WI38 (cell line): ENCODE measurements around the gene MAL.

Experiments used
- H3K4me3 ChIP-seq: 2 replicates; pipeline ENCODE4 v1.5.1; 2011; ENCODE audit warnings: low read depth, mild to moderate bottlenecking, control low read depth, low read length
- CTCF ChIP-seq: IDR thresholded peaks from 2 replicates; pipeline ENCODE4 v1.5.1; 2012; ENCODE audit warnings: low read depth, mild to moderate bottlenecking, control low read depth, low read length

MAL gene

DNA sequence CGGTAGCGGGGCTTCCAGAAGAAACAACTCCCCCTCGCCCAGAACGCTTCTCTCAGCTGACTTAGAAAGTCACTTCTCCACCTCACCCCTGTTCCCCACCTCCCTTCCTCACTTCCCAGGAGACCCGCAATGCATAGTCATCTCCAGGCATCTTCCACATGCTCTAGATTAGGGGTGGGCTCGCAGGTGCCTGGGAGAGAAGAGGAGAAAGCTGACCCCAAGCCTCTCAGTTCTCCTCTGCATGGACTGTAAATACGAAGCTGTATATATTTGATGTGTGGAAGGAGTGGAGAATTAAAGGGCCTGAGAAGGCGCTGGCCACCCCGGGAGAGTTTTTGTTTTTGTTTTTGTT, 1.8 kb downstream of the MAL start:
- no peak overlapping the region for H3K4me3 ChIP-seq
- TF ChIP-seq CTCF, result no peak

DNA sequence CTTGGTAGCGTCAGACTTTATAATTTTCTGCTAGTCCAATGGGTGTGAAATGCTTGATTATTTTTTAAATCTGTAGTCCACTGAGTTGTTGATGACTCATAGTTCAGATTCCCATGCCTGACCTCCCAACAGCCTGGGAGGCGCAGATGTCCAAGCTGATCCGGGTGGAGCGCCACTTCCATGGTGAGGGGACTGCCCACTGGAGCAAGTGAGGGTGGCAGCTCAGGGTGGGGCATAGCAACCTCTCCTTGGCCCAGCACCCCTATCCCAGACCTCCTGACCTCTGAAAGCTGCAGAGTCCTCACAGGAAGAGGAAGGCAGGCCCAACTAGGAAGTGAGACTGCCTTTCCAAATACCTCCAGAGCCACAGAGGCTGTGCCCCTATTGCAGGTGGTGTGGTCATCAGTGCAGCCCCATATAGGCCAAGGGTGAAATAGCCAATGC, 4.4 kb downstream of the MAL start:
- H3K4me3 ChIP-seq, result no peak overlapping the region
- TF ChIP-seq CTCF, result no peak

GRCh38 chr2:95030496-95030895, 5.0 kb downstream of the MAL start:
- TF ChIP-seq CTCF, result no peak
- H3K4me3 ChIP-seq, result no peak overlapping the region

- no peak overlapping the region for H3K4me3 ChIP-seq
- TF ChIP-seq CTCF, result no peak
Measured at GRCh38 chr2:95031076-95031725, 5.7 kb downstream of the MAL start.

DNA sequence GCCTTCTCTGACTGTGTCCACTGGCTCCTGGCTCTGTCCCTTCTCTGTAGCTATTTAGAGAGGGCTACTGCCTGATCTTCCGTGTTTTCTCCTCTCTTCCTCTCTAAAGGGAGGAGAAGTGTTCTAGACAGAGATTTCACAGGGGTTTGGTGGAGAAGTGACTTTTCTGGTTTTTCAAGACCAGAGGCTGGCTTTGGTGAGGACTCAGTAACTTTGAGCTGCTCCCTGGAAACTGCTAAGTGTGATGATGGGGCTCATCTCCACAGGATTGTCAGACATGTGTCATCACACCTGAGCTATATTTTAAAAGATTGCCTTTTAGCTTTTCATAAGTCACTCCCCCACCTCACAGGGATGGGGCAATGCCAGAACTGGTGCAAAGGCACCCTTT, 6.2 kb downstream of the MAL start:
- no peak overlapping the region for H3K4me3 ChIP-seq
- TF ChIP-seq CTCF, result no peak

DNA sequence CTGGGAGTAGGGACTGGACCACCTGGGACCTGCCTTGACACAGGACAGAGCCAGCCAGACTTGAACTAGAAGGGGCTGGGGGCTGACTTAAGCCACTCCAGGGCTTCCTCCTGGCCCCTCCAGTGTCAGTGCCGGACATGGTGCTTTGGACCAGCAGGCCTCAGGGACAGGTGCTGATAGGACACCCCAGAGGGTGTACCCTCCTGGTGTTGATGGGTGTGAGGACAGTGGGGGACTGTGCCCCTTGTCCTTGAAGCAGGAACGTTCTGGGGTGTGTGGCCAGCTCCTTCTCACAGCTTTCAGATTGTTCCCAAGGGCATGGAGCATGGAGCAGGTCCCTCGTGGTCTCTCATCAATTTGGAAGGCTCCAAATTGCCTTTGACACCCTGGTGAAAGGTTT, 6.8 kb downstream of the MAL start:
- H3K4me3 ChIP-seq, result no peak overlapping the region
- TF ChIP-seq CTCF, result no peak

DNA sequence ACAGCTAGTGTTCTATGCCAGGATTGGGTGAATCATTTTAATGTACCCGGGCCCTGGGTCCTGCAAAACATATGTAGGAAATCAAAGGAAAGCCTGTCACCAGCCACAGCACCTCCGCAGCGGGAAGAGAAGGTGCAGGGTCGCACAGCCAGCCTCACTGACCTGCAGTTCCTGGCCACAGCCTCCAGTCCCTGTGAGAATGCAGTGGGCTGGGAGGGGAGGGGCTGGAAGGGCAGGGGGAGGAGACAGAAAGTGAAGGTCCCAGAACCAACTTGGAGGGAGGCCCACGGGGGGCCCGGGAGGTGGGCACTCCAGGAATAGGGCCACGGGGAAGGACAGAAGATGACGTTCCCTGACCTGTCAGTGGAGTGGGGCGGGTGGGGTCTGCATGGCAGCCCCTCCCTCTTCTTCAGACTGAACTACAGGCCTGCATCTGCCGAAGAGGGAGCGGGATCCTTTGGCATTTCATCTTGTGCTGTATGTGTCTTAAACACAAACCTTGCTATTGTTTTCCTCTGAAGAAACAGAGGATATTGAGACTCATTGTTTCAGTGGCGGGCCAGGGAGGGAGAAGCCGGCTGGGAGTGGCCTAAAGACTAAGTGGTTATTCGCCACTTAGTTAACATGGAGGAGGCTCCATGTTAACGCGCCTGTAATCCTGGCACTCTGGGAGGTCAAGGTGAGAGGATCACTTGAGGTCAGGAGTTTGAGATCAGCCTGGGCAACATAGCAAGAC, 7.5 kb downstream of the MAL start:
- no peak for TF ChIP-seq CTCF
- H3K4me3 ChIP-seq, result no peak overlapping the region
